Germinal center (tissue), 1 donor: ENCODE measurements around the gene NKIRAS1.
"Not testable (repeated sequence)": the region's sequence is repeated elsewhere in the genome, so short reads cannot be mapped to it uniquely, and the experiment has no call there.

Source experiments
- DNase-seq: peaks from one replicate; pipeline ENCODE4 v3.0.0; 2012; ENCODE audit warnings: mixed read lengths, low spot score

The NKIRAS1 gene

GRCh38 chr3:23940775-23941174 lies 24.0 kb upstream of the NKIRAS1 start:
- no peak for DNase-seq

- no peak for DNase-seq
Observed at GRCh38 chr3:23938688-23939087, 21.9 kb upstream of the NKIRAS1 start.

- no peak for DNase-seq
Observed at GRCh38 chr3:23937296-23937695, 20.5 kb upstream of the NKIRAS1 start.

- DNase-seq: no peak
Observed at GRCh38 chr3:23934253-23934652, 17.5 kb upstream of the NKIRAS1 start.

GRCh38 chr3:23932571-23932970 lies 15.8 kb upstream of the NKIRAS1 start:
- DNase-seq: no peak

GRCh38 chr3:23931597-23931996 lies 14.8 kb upstream of the NKIRAS1 start:
- no peak for DNase-seq

- DNase-seq: no peak
Observed at GRCh38 chr3:23928524-23928923, 11.7 kb upstream of the NKIRAS1 start.

GRCh38 chr3:23926736-23927135 lies 9.9 kb upstream of the NKIRAS1 start:
- no peak for DNase-seq

- DNase-seq: no peak
Observed at GRCh38 chr3:23926246-23926645, 9.5 kb upstream of the NKIRAS1 start.

GRCh38 chr3:23923786-23924185 lies 7.0 kb upstream of the NKIRAS1 start:
- DNase-seq: no peak

- DNase-seq: no peak
Observed at GRCh38 chr3:23921052-23921511, 4.3 kb upstream of the NKIRAS1 start.

GRCh38 chr3:23920151-23920655 lies 3.4 kb upstream of the NKIRAS1 start:
- DNase-seq: no peak

- peak; percentile 10 for DNase-seq
Observed at GRCh38 chr3:23919628-23920027, 2.8 kb upstream of the NKIRAS1 start.

GRCh38 chr3:23918331-23918730 lies 1.5 kb upstream of the NKIRAS1 start:
- not testable (repeated sequence) for DNase-seq

GRCh38 chr3:23917679-23918303 lies 1.0 kb upstream of the NKIRAS1 start:
- not testable (repeated sequence) for DNase-seq

- DNase-seq: peak; percentile 51
Observed at GRCh38 chr3:23916152-23916885, 471 bp downstream of the NKIRAS1 start.

GRCh38 chr3:23915537-23916108 lies 1.2 kb downstream of the NKIRAS1 start:
- DNase-seq: no peak

- DNase-seq: no peak
Observed at GRCh38 chr3:23913873-23914743, 2.7 kb downstream of the NKIRAS1 start.

GRCh38 chr3:23913182-23913581 lies 3.6 kb downstream of the NKIRAS1 start:
- no peak for DNase-seq

- DNase-seq: not testable (repeated sequence)
Observed at GRCh38 chr3:23912335-23912734, 4.5 kb downstream of the NKIRAS1 start.

GRCh38 chr3:23911397-23911796 lies 5.4 kb downstream of the NKIRAS1 start:
- DNase-seq: no peak

- DNase-seq: no peak
Observed at GRCh38 chr3:23909341-23909740, 7.4 kb downstream of the NKIRAS1 start.
